GM12801 (cell line): ENCODE measurements around the gene F8A1.
"Not testable (repeated sequence)": the region's sequence is repeated elsewhere in the genome, so short reads cannot be mapped to it uniquely, and the experiment has no call there.

Experiments
- CTCF ChIP-seq: IDR thresholded peaks from one replicate; pipeline ENCODE4 v1.5.1; 2011; ENCODE audit warnings: control low read depth; ENCODE audit not compliant: insufficient read length; ENCODE audit errors: extremely low read depth

F8A1 gene

GRCh38 chrX:154886069-154886788, at the start of gene F8A1:
Gene F8A1 (plus strand): TSS chrX:154886355. CDS start chrX:154886375, 20 bp downstream.
- not testable (repeated sequence) for TF ChIP-seq CTCF

DNA sequence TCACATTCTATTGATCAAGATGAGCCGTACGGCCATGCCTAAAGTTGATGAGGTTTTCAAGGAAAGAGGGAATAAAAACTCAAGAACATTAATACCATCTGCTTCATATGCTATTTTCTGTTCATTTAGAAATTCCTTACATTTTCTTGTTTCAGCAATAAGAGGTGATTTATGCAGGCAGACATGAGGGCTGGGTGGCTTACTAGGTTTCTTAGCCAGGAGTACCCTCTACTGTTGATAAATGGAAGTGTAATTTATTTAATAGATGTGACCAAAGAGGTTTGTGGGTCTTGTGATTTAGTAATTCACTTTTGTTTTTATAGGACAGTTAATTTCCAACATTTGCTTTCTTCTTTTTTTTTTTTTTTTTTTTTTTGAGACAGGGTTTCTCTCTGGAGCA, 45.3 kb upstream of the F8A1 start:
- TF ChIP-seq CTCF, result no peak

DNA sequence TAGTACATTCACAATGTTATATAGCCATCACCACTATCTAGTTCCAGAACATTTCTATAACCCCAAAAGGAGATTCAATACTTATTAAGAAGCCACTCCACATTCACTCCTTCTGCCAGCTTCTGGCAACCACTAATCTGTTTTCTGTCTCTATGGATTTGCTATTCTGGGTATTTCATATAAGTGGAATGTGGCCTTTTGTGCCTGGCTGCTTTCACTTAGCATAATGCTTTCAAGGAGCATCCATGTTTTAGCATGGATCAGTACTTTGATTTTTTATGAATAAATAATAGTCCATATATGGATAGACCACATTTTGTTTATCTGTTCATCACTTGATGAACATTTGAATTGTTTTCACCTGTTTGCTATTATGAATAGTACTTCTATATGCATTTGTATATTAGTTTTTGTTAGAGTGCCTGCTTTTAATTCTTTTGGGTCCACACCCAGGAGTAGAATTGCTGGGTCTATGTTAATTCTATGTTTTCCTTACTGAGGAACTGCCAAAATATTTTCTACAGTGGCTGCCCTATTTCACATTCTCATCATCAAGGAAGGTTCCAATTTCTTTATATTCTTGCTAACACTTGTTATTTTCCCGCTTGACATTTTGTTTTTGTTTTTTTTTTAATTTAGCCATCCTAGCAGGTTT, 35.1 kb upstream of the F8A1 start:
- TF ChIP-seq CTCF, result no peak

DNA sequence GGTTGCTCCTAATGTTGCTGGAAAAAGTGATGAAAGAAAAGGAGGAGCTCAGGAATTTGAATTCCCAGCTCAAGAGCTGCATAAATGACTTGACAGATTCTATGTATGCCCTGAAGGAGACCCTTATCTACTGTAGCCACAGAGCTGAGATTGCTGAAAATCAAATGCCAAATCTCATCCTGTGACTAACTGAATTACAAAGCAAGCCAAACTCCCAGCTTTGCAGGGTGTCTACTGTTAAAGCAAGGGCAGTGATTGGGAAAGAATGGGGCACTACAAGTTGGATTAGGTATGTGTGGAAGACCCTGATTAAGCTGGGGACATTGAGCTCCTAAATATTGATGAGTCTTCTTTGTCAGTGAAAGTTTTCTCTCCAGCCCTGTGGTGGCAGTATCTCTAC, 30.9 kb upstream of the F8A1 start:
- no peak for TF ChIP-seq CTCF

- TF ChIP-seq CTCF, result no peak
Observed at GRCh38 chrX:154873329-154873728, 12.8 kb upstream of the F8A1 start.

GRCh38 chrX:154890990-154891639, 5.0 kb downstream of the F8A1 start:
- TF ChIP-seq CTCF, result no peak

GRCh38 chrX:154892296-154892695, 6.1 kb downstream of the F8A1 start:
- TF ChIP-seq CTCF, result no peak
